GM19099 (cell line): ENCODE data around the gene RER1.

Source experiments
- POLR2A ChIP-seq: IDR thresholded peaks from 3 replicates; pipeline ENCODE4 v1.6.1; 2011; ENCODE audit warnings: low read depth; ENCODE audit not compliant: insufficient read length; ENCODE audit errors: extremely low read depth

The RER1 gene

DNA sequence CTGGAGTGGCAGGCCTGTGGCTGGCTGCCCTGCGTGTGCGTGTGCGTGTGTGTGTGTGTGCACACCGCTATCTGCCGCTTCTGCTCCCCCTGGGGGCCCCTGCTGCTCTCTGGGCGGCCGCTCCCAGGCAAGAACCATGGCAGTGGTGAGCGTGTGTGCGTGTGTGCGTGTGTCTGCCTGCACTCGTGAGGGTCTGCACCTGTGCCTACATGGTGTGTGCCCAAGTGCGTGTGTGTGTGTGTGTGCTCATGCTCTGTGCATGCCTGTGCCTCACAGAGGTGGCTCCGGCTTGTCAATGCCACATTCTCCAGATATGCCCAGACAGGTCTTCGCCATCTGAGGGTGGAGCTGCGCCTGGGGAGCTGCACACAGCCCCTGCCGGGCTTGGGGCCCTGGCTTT, 39.5 kb downstream of the RER1 start:
- no peak for TF ChIP-seq POLR2A

DNA sequence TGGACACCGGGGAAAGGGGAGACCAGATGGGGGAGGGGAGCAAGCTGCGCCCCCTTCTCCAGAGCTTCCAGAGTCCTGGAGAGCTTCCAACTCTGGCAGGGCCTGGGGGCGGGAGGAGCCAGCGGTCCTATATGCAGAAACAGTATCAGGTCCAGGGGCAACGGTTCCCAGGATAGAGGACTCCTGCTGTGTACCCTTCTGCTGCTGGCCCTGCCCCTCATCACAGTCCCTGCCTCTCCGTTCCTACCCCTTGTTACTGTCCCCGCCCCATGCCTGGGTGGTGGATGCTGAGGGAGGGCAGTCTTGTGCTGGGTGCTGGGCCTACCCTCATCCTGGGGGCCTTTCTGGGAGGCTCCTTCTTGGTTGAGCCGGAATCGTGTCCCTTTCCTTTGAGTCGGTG, 39.9 kb downstream of the RER1 start:
- no peak for TF ChIP-seq POLR2A

DNA sequence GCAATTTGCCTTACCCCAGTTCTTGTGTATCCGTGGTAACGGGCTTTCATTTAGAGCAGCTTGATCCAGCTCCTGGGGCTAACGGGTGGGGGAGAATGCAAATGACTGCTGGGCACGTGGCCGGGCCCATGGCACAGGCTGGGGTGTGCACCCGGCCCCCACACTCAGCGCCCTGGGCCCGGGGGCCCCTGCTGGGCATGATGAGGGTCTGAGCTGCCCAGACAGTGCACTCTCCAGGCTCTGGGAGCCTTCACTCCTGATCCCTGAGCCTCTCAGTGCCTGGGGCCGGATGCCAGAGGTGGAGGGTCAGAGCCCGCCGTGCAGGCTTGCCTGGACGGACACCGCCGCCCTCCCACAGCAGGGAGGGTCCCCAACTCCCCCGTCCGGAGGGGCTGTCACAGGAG, 40.8 kb downstream of the RER1 start:
- TF ChIP-seq POLR2A: no peak

DNA sequence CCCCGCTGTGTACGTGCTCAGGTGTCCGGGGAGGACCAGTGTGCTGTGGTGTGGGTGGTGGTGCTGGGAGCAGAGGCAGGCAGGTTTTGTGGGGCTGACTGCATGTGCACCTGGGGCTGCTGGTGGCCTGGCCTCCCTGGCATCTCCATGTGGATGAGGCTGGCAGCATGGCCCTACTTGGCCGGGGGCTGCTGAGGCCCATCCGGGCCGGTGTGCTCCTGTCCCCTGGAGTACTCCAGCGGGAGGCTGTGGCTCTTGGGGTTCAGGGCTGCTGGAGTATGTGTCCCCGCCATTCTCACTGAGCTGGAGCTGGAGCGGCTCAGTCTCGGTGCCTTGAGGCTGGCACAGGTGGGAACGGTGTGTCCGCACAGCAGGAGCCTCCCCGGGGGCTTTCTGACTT, 41.6 kb downstream of the RER1 start:
- no peak for TF ChIP-seq POLR2A

DNA sequence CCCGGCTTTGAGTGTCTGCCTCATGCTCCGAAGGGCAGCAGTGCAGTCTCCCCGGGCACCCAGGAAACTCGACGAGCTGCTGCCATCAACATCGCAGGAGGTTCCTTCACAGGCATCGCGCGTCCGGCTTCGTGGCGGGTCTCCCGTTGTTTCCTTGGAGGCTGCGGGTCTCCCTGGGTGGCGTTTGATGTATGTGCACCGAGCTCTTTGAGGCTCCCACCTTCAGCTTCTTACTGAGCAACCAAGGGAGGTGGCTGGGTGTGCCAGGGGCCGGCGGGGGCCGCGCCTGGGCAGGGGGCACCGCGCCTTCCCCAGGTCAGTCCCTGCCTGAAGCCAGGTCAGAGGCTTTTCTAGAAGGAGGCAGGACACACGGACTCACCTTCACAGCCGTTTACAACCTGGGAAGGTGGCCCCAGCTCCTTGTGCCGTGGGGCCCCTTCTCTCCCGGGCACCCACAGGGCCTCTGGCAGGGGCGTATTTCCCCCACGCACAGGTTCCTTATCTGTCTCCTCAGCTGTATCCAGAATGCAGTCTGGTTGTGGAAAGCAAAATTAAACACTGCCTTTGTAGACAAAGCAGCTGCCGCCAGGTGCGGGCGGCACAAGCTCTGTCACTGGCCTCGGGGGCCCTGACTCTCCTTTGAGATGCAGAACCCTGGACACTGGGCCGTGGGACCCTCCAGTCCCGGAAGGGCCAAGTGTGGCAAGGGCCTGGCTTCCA, 42.5 kb downstream of the RER1 start:
- no peak for TF ChIP-seq POLR2A

DNA sequence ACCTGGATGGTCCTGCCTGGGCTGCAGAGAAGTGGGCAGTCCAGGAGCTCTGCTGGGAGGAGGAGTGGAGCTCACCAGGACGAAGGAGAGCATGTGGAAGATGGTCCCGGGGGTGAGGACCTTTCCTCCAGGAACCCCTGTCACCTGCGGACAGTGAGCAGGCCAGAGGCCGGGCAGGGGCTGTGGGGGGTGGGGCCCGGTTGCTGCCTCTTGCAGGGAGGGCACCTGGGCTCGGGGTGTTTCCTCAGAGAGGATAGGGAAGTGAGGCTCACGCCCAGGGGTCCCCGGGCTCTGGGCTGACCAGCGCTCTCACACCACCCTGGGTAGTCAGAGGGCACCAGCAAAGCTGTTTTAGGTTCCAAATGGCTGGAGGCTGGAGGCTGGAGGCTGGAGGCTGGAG, 43.5 kb downstream of the RER1 start:
- TF ChIP-seq POLR2A: no peak

DNA sequence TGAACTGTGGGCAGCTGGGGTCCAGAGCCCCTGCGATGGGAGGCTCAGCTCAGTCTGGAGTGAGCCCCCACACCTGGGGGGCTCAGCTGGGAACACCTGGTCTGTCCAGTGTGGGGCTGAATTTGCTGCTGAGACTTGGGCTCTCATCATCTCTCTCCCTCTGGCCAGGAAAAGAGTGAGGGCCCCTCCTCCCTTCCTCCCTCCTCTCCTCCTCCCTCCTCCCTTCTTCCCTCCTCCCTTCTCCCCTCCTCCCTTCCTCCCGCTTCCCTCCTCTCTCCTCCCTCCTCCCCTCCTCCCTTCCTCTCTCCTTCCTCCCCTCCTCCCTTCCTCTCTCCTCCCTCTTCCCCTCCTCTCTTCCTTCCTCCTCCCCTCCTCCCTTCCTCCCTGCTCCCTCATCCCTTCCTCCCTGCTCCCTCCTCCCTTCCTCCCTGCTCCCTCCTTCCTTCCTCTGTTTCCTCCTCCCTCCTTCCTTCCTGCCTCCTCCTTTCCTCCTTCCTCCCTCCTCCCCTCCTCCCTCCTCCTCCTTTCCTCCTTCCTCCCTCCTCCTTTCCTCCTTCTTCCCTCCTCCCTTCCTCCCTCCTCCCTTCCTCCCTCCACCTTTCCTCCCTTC, 44.2 kb downstream of the RER1 start:
- TF ChIP-seq POLR2A: no peak

DNA sequence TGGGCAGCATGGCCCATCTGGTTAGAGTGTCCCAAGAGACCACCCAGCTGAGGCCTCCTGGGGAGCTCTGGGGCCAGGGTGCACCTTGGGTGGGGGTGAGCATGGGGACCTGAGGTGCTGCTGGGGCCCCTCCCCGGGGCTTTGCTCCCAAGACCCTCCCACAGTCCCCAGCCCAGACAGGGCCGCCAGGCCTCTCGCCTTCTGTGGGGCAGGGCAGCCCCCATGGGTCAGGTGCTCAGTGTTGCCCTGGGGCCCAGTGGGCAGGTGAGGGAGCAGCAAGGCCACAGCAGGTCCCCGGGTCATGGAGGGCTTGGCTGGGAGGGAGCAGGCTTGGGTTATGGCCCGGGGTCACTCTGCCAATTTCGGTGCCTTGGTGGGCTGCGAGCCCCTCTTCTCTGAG, 45.2 kb downstream of the RER1 start:
- TF ChIP-seq POLR2A: no peak

DNA sequence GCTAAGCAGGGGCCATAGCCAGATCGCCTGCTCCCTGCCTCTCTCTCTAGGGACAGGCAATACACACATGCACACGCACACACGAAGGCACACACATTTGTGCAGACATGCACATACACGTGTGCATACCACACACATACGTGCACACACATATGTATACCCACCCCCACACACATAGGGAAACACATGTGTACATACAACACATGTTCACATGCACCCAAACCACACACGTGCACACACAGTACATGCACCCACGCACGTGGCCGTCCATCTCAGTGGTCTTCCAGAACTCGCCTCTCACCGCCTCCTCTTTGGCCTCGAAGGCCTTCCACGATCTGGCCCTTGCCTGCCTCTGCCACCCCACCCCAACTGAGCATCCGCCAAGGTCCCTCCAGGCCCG, 46.0 kb downstream of the RER1 start:
- no peak for TF ChIP-seq POLR2A

DNA sequence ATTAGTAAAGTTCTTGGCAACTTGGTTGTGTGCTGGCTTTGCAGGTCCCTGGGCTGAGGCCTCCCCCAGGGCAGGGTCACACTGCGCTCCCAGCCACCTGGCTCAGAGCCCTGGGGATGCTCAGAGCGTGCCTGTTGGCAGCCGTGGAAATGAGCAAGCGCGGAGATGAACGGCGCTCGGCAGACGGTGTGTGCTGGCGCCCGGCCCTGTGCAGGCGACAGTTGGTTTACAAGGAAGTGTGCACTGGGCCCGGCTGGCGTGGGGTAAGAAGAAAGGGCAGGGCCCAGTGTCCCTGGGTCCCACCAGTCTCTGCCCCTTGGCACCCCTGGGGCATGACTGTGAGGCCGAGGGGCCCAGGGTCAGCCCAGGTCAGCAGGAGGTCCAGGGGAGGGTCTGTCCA, 46.4 kb downstream of the RER1 start:
- no peak for TF ChIP-seq POLR2A

DNA sequence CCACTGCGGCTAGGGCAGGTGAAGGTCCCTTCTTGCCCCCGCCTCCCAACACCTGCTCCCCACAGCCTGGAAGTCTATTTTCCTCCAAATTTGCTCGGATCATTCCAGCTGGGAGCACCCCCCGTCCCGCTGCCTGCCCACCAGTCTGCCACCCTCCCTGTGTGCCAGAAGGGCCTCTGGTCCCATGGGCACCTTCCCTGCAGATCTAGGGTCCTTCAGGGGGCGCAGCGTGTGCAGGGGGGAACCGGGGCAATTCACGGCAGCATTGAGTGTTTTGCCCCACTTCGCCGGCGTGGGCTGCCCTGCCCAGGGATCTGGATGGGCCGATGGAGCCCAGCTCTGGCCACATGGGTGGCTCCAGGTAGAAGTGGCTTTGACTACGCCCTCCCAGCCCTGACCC, 47.0 kb downstream of the RER1 start:
- TF ChIP-seq POLR2A: no peak

DNA sequence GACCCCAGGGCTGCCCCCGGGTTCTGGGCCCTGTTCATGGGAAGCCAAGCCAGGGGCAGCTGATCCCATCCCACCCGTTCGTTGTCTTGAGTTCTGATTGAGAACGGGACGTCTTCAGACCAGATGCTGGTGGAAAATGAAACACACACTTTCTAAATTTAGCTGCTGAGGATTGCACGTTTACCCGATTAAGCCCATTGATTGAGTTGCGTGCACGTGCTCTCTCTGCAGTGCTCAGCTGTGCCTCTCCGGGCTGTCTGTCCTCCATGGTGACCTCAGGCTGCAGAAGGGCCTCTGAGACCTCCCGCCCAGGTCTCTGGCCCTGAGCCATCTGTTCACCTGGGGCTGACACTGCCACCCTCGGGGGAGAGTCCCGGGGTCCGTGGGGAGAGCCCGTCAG, 47.7 kb downstream of the RER1 start:
- TF ChIP-seq POLR2A: no peak

DNA sequence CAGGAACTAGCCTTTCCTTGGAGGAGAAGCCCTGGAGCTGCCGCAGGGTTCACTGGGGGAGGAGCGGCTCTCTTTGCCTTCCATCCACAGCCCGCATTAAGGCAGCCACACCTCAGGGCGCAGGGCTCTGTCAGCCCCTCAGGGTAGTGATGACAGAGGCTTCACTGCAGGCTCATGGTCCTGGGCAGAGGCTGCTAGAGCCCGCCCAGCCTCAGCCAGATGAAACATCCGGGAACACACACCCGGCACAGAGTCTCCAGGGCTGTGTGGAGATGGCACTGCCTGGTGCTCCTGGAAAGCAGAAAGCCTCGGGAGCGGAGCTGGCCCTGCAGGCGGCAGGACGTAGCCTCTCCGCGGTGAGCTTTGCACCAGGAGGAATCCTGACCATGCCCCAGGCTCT, 50.1 kb downstream of the RER1 start:
- no peak for TF ChIP-seq POLR2A

DNA sequence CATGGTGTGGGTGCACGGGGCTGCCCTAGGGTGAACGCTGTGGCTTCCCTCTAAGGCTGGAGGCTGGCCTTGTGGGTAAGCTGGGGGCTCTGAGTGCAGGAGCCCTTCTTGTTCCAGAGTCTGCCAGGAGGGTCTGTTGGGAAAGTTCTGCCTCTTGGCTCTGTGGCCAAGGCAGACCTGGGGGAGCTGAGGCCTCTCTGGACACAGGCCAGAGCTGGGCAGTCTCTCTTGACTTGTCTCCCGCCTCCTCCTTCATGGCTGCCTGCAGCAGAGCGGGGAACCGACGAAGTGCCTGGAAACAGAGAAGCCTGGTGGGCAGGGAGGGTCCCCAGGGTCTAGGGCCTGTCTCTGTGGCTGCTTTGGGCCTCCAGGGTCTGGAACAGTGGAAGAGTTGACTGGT, 51.0 kb downstream of the RER1 start:
- TF ChIP-seq POLR2A: no peak

DNA sequence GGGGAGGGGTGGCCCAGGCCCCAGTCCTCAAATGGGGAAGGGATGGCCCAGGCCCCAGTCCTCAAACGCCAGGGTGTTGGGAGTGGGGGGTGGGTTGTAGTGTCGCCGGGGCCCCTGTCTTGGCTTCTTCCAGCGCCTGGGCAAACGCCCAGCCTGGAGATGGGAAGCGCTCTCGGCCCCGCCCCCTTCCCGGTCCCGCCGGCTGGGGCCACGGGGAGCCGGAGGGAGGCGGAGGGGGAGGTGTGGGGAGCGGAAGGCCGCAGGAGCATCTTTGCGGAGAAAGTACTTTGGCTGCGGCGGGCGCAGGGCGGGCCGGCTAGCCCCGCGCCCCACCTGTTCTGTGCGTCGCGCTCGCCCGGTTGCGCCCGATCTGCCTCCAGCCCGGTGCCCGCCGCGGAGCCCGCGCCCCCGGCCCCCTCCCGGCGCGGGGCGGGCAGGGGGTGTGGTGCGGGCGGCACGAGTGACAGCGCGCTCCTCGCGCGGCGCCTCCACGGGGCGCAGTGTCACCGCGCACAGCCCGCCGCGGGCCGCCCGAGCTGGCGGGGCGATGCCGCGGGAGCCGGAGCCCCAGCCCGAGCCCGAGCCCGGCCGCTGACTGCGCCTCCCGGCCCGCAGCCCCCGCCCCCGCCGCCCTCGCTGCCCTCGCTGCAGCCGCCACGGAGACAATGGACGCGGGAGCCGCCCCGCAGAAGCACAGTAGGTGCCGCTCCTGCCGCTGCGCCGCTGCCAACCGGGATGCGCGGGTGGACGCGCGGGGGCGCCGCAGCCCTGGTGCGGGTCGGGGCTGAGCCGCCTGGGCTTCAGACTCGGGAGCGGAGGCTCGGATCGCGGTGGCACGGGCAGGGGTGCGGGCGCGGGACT, 51.9 kb downstream of the RER1 start:
- TF ChIP-seq POLR2A: no peak

DNA sequence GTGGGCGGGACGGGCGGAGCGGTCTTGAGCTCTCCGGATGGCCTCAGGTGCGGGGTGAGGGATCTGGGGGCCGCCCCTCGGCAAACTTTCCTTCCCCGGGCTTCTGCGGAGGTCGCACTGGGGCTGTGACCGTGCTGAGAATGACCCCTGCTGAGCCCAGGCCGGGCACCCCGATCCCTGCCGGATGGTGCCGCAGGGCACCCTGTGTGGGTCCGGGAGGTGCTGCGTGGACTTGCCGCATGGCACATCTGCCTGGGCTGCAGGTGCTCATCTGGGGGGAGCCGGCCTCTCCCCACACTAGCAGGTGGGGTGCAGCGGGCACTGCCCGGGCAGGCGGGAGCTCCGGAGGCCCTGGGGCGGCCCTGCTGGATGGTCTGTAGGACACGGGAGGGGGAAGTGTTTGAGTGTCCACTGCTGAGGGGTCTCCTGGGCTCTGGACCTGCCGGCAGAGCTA, 52.5 kb downstream of the RER1 start:
- TF ChIP-seq POLR2A: no peak
